ENCODE results near the gene NR3C1. TPM values are rescaled to one million over a fixed set of nuclear protein-coding genes. Genes with fewer than 3 reads are reported as not detected.

Gene NR3C1
- polyA plus RNA-seq, 1 donor from 2014 or later = 2.3 TPM

DNA sequence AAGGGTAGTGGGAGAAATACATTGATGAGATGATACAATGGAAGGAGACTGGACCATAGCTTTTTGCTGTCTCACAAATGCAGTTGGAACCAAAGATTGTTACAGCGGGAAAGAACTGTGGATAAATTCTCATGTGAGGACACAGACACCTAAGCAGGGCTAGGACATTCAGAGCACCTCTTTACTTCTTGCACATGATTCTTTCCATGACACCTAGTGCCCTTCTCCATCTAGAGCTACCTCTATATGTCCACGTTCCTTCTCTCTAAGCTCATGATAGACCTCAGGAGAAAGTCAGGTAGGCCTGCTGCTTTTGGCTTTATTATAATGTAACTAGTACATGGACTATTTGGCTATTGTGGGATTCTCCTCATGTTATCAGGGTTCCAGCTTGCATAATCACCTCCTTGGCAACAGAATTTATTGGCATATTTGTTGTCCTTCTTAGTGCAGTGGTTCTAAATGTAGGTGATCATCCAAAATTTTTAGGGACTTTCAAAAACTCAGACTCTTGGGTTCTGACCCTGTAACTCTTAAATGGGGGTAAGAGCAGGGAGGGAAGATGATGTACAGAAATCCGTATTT lies 27.2 kb downstream of the NR3C1 start:
- Histone ChIP-seq H3F3A (ENCODE audit: insufficient read depth, low read length, poor library complexity, severe bottlenecking) (no peaks in the 10 kb centered on the region), H3K36me3 (ENCODE audit: insufficient read depth, low read length) (no peaks in the 10 kb centered on the region), H3K27me3 (ENCODE audit: insufficient read depth, low read depth, low read length) (no peaks in the 10 kb centered on the region), H3K27ac (ENCODE audit: low read length) (no peak overlapping the region), H3K4me3 (ENCODE audit: low read length) (no peak overlapping the region), H3K9ac (ENCODE audit: low read length) (no peak overlapping the region), H2AFZ (ENCODE audit: low read depth, low read length) (no peak overlapping the region), H3K4me2 (ENCODE audit: low read length) (no peak overlapping the region), H3K79me2 (replicated peaks; ENCODE audit: insufficient read depth, low read length) (no peaks in the 10 kb centered on the region), H3K9me2 (ENCODE audit: insufficient read depth, low read length) (no peaks in the 10 kb centered on the region), H4K20me1 (ENCODE audit: insufficient read depth) (no peaks in the 10 kb centered on the region), H3K9me3 (ENCODE audit: low read length) (no peaks in the 10 kb centered on the region)
- no peak for TF ChIP-seq EP300 (conservative IDR thresholded peaks at IDR 0.05; ENCODE audit: poor library complexity, severe bottlenecking)
- no peak for TF ChIP-seq MXI1 (conservative IDR thresholded peaks at IDR 0.05; ENCODE audit: poor library complexity, severe bottlenecking)
- TF ChIP-seq, protein P1, sequence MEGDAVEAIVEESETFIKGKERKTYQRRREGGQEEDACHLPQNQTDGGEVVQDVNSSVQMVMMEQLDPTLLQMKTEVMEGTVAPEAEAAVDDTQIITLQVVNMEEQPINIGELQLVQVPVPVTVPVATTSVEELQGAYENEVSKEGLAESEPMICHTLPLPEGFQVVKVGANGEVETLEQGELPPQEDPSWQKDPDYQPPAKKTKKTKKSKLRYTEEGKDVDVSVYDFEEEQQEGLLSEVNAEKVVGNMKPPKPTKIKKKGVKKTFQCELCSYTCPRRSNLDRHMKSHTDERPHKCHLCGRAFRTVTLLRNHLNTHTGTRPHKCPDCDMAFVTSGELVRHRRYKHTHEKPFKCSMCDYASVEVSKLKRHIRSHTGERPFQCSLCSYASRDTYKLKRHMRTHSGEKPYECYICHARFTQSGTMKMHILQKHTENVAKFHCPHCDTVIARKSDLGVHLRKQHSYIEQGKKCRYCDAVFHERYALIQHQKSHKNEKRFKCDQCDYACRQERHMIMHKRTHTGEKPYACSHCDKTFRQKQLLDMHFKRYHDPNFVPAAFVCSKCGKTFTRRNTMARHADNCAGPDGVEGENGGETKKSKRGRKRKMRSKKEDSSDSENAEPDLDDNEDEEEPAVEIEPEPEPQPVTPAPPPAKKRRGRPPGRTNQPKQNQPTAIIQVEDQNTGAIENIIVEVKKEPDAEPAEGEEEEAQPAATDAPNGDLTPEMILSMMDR (IDR thresholded peaks at IDR 0.05; ENCODE audit: poor library complexity, severe bottlenecking) = no peak
- TF ChIP-seq POLR2AphosphoS5 (IDR thresholded peaks at IDR 0.05) = no peak
- TF ChIP-seq SMC3 (conservative IDR thresholded peaks at IDR 0.05; ENCODE audit: poor library complexity) = no peak
- TF ChIP-seq EZH2 (IDR thresholded peaks at IDR 0.05; ENCODE audit: borderline replicate concordance, insufficient read depth, low read length, poor library complexity, severe bottlenecking) = no peak
- TF ChIP-seq RAD21 (conservative IDR thresholded peaks at IDR 0.05) = no peak
- TF ChIP-seq, protein P2, sequence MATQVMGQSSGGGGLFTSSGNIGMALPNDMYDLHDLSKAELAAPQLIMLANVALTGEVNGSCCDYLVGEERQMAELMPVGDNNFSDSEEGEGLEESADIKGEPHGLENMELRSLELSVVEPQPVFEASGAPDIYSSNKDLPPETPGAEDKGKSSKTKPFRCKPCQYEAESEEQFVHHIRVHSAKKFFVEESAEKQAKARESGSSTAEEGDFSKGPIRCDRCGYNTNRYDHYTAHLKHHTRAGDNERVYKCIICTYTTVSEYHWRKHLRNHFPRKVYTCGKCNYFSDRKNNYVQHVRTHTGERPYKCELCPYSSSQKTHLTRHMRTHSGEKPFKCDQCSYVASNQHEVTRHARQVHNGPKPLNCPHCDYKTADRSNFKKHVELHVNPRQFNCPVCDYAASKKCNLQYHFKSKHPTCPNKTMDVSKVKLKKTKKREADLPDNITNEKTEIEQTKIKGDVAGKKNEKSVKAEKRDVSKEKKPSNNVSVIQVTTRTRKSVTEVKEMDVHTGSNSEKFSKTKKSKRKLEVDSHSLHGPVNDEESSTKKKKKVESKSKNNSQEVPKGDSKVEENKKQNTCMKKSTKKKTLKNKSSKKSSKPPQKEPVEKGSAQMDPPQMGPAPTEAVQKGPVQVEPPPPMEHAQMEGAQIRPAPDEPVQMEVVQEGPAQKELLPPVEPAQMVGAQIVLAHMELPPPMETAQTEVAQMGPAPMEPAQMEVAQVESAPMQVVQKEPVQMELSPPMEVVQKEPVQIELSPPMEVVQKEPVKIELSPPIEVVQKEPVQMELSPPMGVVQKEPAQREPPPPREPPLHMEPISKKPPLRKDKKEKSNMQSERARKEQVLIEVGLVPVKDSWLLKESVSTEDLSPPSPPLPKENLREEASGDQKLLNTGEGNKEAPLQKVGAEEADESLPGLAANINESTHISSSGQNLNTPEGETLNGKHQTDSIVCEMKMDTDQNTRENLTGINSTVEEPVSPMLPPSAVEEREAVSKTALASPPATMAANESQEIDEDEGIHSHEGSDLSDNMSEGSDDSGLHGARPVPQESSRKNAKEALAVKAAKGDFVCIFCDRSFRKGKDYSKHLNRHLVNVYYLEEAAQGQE (IDR thresholded peaks at IDR 0.05; ENCODE audit: borderline replicate concordance) = no peak
- TF ChIP-seq TAF1 (IDR thresholded peaks at IDR 0.05; ENCODE audit: low read depth) = no peak

- H3K36me3 ChIP-seq (ENCODE audit: insufficient read depth, low read length) = no peaks in the 10 kb centered on the region
- H3K79me2 ChIP-seq (replicated peaks; ENCODE audit: insufficient read depth, low read length) = no peaks in the 10 kb centered on the region
- no peak overlapping the region for H3K4me3 ChIP-seq (ENCODE audit: low read length)
- H3K4me2 ChIP-seq (ENCODE audit: low read length) = no peak overlapping the region
- no peaks in the 10 kb centered on the region for H3K9me3 ChIP-seq (ENCODE audit: low read length)
- no peak overlapping the region for H3K9ac ChIP-seq (ENCODE audit: low read length)
- H2AFZ ChIP-seq (ENCODE audit: low read depth, low read length) = no peak overlapping the region
- TF ChIP-seq EP300 (conservative IDR thresholded peaks at IDR 0.05; ENCODE audit: poor library complexity, severe bottlenecking) (no peak), RAD21 (conservative IDR thresholded peaks at IDR 0.05) (no peak), SMC3 (conservative IDR thresholded peaks at IDR 0.05; ENCODE audit: poor library complexity) (no peak), TAF1 (IDR thresholded peaks at IDR 0.05; ENCODE audit: low read depth) (no peak), MXI1 (conservative IDR thresholded peaks at IDR 0.05; ENCODE audit: poor library complexity, severe bottlenecking) (no peak), EZH2 (IDR thresholded peaks at IDR 0.05; ENCODE audit: borderline replicate concordance, insufficient read depth, low read length, poor library complexity, severe bottlenecking) (no peak), POLR2AphosphoS5 (IDR thresholded peaks at IDR 0.05) (no peak)
- TF ChIP-seq, protein P2 (IDR thresholded peaks at IDR 0.05; ENCODE audit: borderline replicate concordance) = no peak
- TF ChIP-seq, protein P1 (IDR thresholded peaks at IDR 0.05; ENCODE audit: poor library complexity, severe bottlenecking) = no peak
- H4K20me1 ChIP-seq (ENCODE audit: insufficient read depth) = no peaks in the 10 kb centered on the region
- no peaks in the 10 kb centered on the region for H3K27me3 ChIP-seq (ENCODE audit: insufficient read depth, low read depth, low read length)
- H3K9me2 ChIP-seq (ENCODE audit: insufficient read depth, low read length) = no peaks in the 10 kb centered on the region
- H3K27ac ChIP-seq (ENCODE audit: low read length) = no peak overlapping the region
- H3F3A ChIP-seq (ENCODE audit: insufficient read depth, low read length, poor library complexity, severe bottlenecking) = no peaks in the 10 kb centered on the region
Measured at GRCh38 chr5:143374496-143375217, 28.8 kb downstream of the NR3C1 start.

Measured in neural cell (in vitro differentiated cells).